K562 (cell line): ENCODE measurements around the gene SEC22C. TPM values are rescaled to one million over a fixed set of nuclear protein-coding genes. Genes with fewer than 3 reads are reported as not detected.

Experiments used
- C11orf30 ChIP-seq: fragments of 450-650 bp; IDR thresholded peaks from 2 replicates; pipeline ENCODE4 v1.6.1; 2016; ENCODE audit warnings: low read depth, mild to moderate bottlenecking
- CHCHD3 ChIP-seq: fragments of 250-450 bp; sonication (Bioruptor Pico); IDR thresholded peaks from 2 replicates; pipeline ENCODE4 v2.1.2; 2022; ENCODE audit warnings: mild to moderate bottlenecking
- HNRNPK ChIP-seq: fragments of 200-400 bp; formaldehyde crosslinking; IDR thresholded peaks from one replicate; pipeline ENCODE4 v1.6.1; 2018; ENCODE audit warnings: mild to moderate bottlenecking, low read depth, low read length; ENCODE audit not compliant: poor library complexity, severe bottlenecking
- IRF2 ChIP-seq: sonication (generic); formaldehyde crosslinking; IDR thresholded peaks from 2 replicates; pipeline ENCODE4 v1.8.1; 2022; ENCODE audit warnings: mild to moderate bottlenecking, missing genetic modification reagents
- MAFG ChIP-seq: fragments of 450-650 bp; conservative IDR thresholded peaks from 2 replicates; pipeline ENCODE4 v1.6.1; 2016; ENCODE audit warnings: missing genetic modification characterization, missing compliant biosample characterization
- NCOR1 ChIP-seq: fragments of 450-650 bp; IDR thresholded peaks from 2 replicates; pipeline ENCODE4 v1.6.1; 2016; ENCODE audit warnings: mild to moderate bottlenecking, moderate library complexity
- NFYB ChIP-seq: IDR thresholded peaks from 2 replicates; pipeline ENCODE4 v1.6.1; 2011; ENCODE audit warnings: mild to moderate bottlenecking, moderate library complexity; ENCODE audit not compliant: insufficient read length; ENCODE audit errors: extremely low read depth
- NR2C2 ChIP-seq, 2 experiments: fragments of 200-800 bp in 1 of 2; sonication (Bioruptor generic) in 1 of 2; sonication (generic) in 1 of 2; formaldehyde crosslinking in 1 of 2; IDR thresholded peaks; 2 replicates each; pipeline versions ENCODE4 v1.6.1 to v1.8.0; 2016 to 2022; ENCODE audit warnings: mild to moderate bottlenecking in 1 of 2, missing compliant biosample characterization in 1 of 2, missing genetic modification characterization in 1 of 2, missing genetic modification reagents in 1 of 2
- OTX1 ChIP-seq: fragments of 450-650 bp; formaldehyde crosslinking; IDR thresholded peaks from 2 replicates; pipeline ENCODE4 v1.4.0; 2022; ENCODE audit warnings: mild to moderate bottlenecking
- POLR3A ChIP-seq: IDR thresholded peaks from 2 replicates; pipeline ENCODE4 v1.6.1; 2011; ENCODE audit warnings: borderline replicate concordance, mild to moderate bottlenecking, moderate library complexity; ENCODE audit not compliant: insufficient read length, insufficient read depth; ENCODE audit errors: extremely low read depth
- POLR3G ChIP-seq: IDR thresholded peaks from 2 replicates; pipeline ENCODE4 v1.6.1; 2011; ENCODE audit not compliant: insufficient read length, insufficient replicate concordance; ENCODE audit errors: extremely low read depth
- SPI1 ChIP-seq: IDR thresholded peaks from 2 replicates; pipeline ENCODE4 v1.6.1; 2011; ENCODE audit warnings: low read depth, low read length, control low read depth, borderline replicate concordance
- SRSF9 ChIP-seq: fragments of 200-400 bp; formaldehyde crosslinking; IDR thresholded peaks from 2 replicates; pipeline ENCODE4 v1.6.1; 2017; ENCODE audit warnings: low read depth, low read length, borderline replicate concordance
- TAF7 ChIP-seq: fragments of 450-650 bp; IDR thresholded peaks from 2 replicates; pipeline ENCODE4 v1.6.1; 2016; ENCODE audit warnings: missing genetic modification characterization, missing compliant biosample characterization
- ZBTB7A ChIP-seq: IDR thresholded peaks from 2 replicates; pipeline ENCODE4 v1.6.1; 2011; ENCODE audit warnings: low read depth, mild to moderate bottlenecking, low read length, moderate library complexity, borderline replicate concordance; ENCODE audit not compliant: control insufficient read depth
- ZNF197 ChIP-seq: fragments of 200-800 bp; sonication (Bioruptor generic); IDR thresholded peaks from 2 replicates; pipeline ENCODE4 v1.6.1; 2016; ENCODE audit warnings: low read depth, missing genetic modification characterization, missing compliant biosample characterization
- ZNF57 ChIP-seq: fragments of 450-650 bp; formaldehyde crosslinking; IDR thresholded peaks from 2 replicates; pipeline ENCODE4 v1.4.0; 2020; ENCODE audit warnings: mild to moderate bottlenecking, moderate library complexity
- polyA plus RNA-seq, 8 experiments: library from polyadenylated mRNA; depleted of rRNA in 4 of 8; stranded (reverse) in 5 of 8; unstranded in 3 of 8; fragments of >200 nt; fragmentation: Nextera tagmentation in 2 of 8; fragmentation: Illumina TruSeq in 1 of 8; extraction: Ambion mirVana in 2 of 8; extraction: Trizol in 1 of 8; gene quantifications; 2 replicates each; pipeline versions ENCODE4 v1.2.1 to v1.2.3, GENCODE V29; 2011 to 2014; ENCODE audit warnings: inconsistent platforms in 1 of 8, missing spikeins in 1 of 8
- total RNA-seq, 7 experiments: library from RNA; depleted of rRNA in 6 of 7; stranded (reverse); fragments of >200 nt in 6 of 7; fragmentation: Illumina TruSeq in 2 of 7; extraction: Trizol in 2 of 7; gene quantifications; 2 replicates each; pipeline versions ENCODE4 v1.2.1 to v1.2.3, GENCODE V29; 2011 to 2021; ENCODE audit warnings: low replicate concordance in 1 of 7
- TF ChIP-seq, protein P1 (sequence below), 2 experiments: IDR thresholded peaks; 2 replicates each; pipeline ENCODE4 v1.6.1; 2012; ENCODE audit warnings: improper control_type of control experiment in 2 of 2, low read depth in 2 of 2, low read length in 2 of 2, borderline replicate concordance in 1 of 2
- TF ChIP-seq, protein P2 (sequence below): fragments of 450-650 bp; IDR thresholded peaks from 2 replicates; pipeline ENCODE4 v1.6.1; 2016; ENCODE audit warnings: low read depth

Gene SEC22C
- total and polyA plus RNA-seq, 9 of the 15 experiments (the other 6 are each of a cell fraction or from before 2014, with no cell fraction given), result 35.6 to 68.4 (median 50.7) TPM

DNA sequence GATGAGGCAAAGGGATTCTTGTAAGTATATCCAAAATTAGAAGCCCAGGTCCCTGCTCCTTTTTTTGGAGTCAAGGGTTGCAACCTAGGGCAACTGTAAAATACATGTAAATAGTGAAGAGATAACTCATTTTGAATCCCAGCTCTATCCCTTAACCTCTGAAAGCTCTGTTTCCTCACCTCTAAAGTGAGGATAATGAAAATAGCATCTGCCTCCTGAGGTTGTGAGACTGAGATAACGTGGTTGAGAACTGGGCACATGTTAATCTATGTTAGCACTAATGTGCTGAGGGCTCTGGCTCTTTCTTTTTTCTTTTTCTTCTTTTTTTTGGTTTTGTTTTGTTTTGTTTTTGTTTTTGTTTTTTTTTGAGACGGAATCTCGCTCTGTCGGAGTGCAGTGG is 13.9 kb upstream of the SEC22C start (continued):
- TF ChIP-seq NCOR1 (peak; percentile 34; the same call in 1 of the 2 replicates), OTX1 (no peak), C11orf30 (no peak), POLR3G (no peak), SPI1 (no peak), ZBTB7A (no peak), TAF7 (no peak), HNRNPK (no peak), ZNF57 (CRISPR knock-in tag) (no peak), ZNF197 (CRISPR knock-in tag) (no peak), NR2C2 (CRISPR knock-in tag; IDR thresholded peaks at IDR 0.05) (no peak), NR2C2 (tag; IDR thresholded peaks at IDR 0.05) (no peak), SRSF9 (no peak), MAFG (tag) (no peak), POLR3A (no peak), IRF2 (no peak), CHCHD3 (CRISPR knock-in tag) (no peak), NFYB (no peak)
- TF ChIP-seq, protein P1, sequence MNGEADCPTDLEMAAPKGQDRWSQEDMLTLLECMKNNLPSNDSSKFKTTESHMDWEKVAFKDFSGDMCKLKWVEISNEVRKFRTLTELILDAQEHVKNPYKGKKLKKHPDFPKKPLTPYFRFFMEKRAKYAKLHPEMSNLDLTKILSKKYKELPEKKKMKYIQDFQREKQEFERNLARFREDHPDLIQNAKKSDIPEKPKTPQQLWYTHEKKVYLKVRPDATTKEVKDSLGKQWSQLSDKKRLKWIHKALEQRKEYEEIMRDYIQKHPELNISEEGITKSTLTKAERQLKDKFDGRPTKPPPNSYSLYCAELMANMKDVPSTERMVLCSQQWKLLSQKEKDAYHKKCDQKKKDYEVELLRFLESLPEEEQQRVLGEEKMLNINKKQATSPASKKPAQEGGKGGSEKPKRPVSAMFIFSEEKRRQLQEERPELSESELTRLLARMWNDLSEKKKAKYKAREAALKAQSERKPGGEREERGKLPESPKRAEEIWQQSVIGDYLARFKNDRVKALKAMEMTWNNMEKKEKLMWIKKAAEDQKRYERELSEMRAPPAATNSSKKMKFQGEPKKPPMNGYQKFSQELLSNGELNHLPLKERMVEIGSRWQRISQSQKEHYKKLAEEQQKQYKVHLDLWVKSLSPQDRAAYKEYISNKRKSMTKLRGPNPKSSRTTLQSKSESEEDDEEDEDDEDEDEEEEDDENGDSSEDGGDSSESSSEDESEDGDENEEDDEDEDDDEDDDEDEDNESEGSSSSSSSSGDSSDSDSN (IDR thresholded peaks at IDR 0.05; ENCODE audit: borderline replicate concordance in 1 of 2, low read depth in 2 of 2, low read length in 2 of 2), result no peak
- TF ChIP-seq, protein P2, sequence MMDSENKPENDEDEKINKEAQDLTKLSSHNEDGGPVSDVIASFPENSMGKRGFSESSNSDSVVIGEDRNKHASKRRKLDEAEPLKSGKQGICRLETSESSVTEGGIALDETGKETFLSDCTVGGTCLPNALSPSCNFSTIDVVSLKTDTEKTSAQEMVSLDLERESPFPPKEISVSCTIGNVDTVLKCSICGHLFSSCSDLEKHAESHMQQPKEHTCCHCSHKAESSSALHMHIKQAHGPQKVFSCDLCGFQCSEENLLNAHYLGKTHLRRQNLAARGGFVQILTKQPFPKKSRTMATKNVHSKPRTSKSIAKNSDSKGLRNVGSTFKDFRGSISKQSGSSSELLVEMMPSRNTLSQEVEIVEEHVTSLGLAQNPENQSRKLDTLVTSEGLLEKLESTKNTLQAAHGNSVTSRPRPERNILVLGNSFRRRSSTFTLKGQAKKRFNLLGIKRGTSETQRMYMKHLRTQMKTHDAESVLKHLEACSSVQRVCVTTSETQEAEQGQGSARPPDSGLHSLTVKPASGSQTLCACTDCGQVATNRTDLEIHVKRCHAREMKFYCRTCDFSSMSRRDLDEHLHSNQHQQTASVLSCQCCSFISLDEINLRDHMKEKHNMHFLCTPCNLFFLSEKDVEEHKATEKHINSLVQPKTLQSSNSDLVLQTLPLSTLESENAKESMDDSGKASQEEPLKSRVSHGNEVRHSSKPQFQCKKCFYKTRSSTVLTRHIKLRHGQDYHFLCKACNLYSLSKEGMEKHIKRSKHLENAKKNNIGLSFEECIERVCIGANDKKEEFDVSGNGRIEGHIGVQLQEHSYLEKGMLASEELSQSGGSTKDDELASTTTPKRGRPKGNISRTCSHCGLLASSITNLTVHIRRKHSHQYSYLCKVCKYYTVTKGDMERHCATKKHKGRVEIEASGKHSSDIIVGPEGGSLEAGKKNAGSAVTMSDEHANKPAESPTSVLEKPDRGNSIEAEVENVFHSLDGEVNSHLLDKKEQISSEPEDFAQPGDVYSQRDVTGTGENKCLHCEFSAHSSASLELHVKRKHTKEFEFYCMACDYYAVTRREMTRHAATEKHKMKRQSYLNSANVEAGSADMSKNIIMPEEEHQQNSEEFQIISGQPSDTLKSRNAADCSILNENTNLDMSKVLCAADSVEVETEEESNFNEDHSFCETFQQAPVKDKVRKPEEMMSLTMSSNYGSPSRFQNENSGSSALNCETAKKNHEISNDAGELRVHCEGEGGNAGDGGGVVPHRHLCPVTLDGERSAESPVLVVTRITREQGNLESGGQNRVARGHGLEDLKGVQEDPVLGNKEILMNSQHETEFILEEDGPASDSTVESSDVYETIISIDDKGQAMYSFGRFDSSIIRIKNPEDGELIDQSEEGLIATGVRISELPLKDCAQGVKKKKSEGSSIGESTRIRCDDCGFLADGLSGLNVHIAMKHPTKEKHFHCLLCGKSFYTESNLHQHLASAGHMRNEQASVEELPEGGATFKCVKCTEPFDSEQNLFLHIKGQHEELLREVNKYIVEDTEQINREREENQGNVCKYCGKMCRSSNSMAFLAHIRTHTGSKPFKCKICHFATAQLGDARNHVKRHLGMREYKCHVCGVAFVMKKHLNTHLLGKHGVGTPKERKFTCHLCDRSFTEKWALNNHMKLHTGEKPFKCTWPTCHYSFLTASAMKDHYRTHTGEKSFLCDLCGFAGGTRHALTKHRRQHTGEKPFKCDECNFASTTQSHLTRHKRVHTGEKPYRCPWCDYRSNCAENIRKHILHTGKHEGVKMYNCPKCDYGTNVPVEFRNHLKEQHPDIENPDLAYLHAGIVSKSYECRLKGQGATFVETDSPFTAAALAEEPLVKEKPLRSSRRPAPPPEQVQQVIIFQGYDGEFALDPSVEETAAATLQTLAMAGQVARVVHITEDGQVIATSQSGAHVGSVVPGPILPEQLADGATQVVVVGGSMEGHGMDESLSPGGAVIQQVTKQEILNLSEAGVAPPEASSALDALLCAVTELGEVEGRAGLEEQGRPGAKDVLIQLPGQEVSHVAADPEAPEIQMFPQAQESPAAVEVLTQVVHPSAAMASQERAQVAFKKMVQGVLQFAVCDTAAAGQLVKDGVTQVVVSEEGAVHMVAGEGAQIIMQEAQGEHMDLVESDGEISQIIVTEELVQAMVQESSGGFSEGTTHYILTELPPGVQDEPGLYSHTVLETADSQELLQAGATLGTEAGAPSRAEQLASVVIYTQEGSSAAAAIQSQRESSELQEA, result no peak
